K562 (cell line): ENCODE data around the gene MRRF. TPM values are rescaled to one million over a fixed set of nuclear protein-coding genes. Genes with fewer than 3 reads are reported as not detected.

Experiments
- ATAC-seq: fragments of 200-7000 bp; cut with Tn5 transposase; 3 replicates; pipeline ENCODE4 v1.9.1; 2020; ENCODE audit warnings: moderate library complexity
- BruUV-seq: library from RNA; stranded (reverse); fragments of 400-500 nt; replicated peaks from 2 replicates; lab custom pipeline; 2021; lab: Mats Ljungman, UMichigan
- CTCF ChIA-PET: fragments of 300-600 bp; formaldehyde crosslinking; extraction: SDS; loops from one replicate; lab custom pipeline; 2021; ENCODE audit warnings: low intra/inter-chr PET ratio; lab: Yijun Ruan, JAX
- POLR2A ChIA-PET: fragments of 300-600, 350-650 bp; sonication (Branson Sonifier 250); formaldehyde crosslinking; extraction: SDS; loops from one replicate; lab custom pipeline; 2021; ENCODE audit warnings: antibody characterized with exemption, inconsistent platforms; lab: Yijun Ruan, JAX
- DNase-seq, 4 experiments: peaks; one replicate each; pipeline versions ENCODE4 v3.0.0 to v3.0.0-alpha.2; 2011 to 2018; ENCODE audit warnings: low spot score in 3 of 4, mixed read lengths in 3 of 4; ENCODE audit errors: extremely low read depth in 1 of 4
- FAIRE-seq: peaks from 2 replicates; lab custom pipeline; 2011; peaks lifted over from hg19 to GRCh38; lab: Jason Lieb, UNC
- H2AFZ ChIP-seq: 2 replicates; pipeline ENCODE4 v1.6.0; 2011; ENCODE audit warnings: low read depth, low read length, control low read depth, inconsistent platforms
- H3K27ac ChIP-seq: fragments of 200-600 bp; 3 replicates; pipeline ENCODE4 v1.8.0; 2011; ENCODE audit warnings: low read depth, mild to moderate bottlenecking, control low read depth, inconsistent platforms, low read length, moderate library complexity, mixed read lengths; ENCODE audit errors: extremely low read depth
- H3K27me3 ChIP-seq, 2 experiments: fragments of 300-600 bp in 1 of 2; 2 replicates in 1 of 2; 3 replicates in 1 of 2; pipeline versions ENCODE4 v1.6.0 to v1.8.0; 2011; ENCODE audit warnings: inconsistent platforms in 2 of 2, low read length in 2 of 2, mild to moderate bottlenecking in 1 of 2, mixed read lengths in 1 of 2, moderate library complexity in 1 of 2; ENCODE audit not compliant: control insufficient read depth in 2 of 2, insufficient read depth in 2 of 2
- H3K36me3 ChIP-seq: fragments of 300-600 bp; 3 replicates; pipeline ENCODE4 v1.8.0; 2011; ENCODE audit warnings: mild to moderate bottlenecking, low read length, inconsistent platforms; ENCODE audit not compliant: control insufficient read depth, insufficient read depth
- H3K4me1 ChIP-seq, 2 experiments: fragments of 200-600 bp in 1 of 2; replicated peaks in 1 of 2; 2 replicates in 1 of 2; 3 replicates in 1 of 2; pipeline versions ENCODE4 v1.5.1 to v1.8.0; 2011; ENCODE audit warnings: inconsistent platforms in 2 of 2, low read length in 2 of 2, mild to moderate bottlenecking in 1 of 2, mixed read lengths in 1 of 2, moderate library complexity in 1 of 2; ENCODE audit not compliant: control insufficient read depth in 2 of 2, insufficient read depth in 2 of 2
- H3K4me2 ChIP-seq: 2 replicates; pipeline ENCODE4 v1.6.1; 2011; ENCODE audit warnings: low read length, control low read depth, inconsistent platforms, mixed read lengths; ENCODE audit not compliant: insufficient read depth
- H3K4me3 ChIP-seq: fragments of 200-600 bp; sonication (generic), shearing (Covaris generic); 2 replicates; pipeline ENCODE4 v1.5.1; 2016; ENCODE audit warnings: control low read depth, inconsistent platforms
- H3K79me2 ChIP-seq: fragments of 200-600 bp; 3 replicates; pipeline ENCODE4 v1.8.0; 2011; ENCODE audit warnings: low read length, inconsistent platforms; ENCODE audit not compliant: control insufficient read depth, insufficient read depth
- H3K9ac ChIP-seq, 2 experiments: 2 replicates each; pipeline versions ENCODE4 v1.6.0 to v1.6.1; 2011; ENCODE audit warnings: low read depth in 2 of 2, low read length in 2 of 2, control low read depth in 1 of 2, inconsistent platforms in 1 of 2, mild to moderate bottlenecking in 1 of 2, mixed read lengths in 1 of 2; ENCODE audit not compliant: insufficient read depth in 1 of 2
- H3K9me1 ChIP-seq: one replicate; pipeline ENCODE4 v1.6.0; 2011; ENCODE audit warnings: inconsistent platforms, mild to moderate bottlenecking, low read length, moderate library complexity; ENCODE audit not compliant: control insufficient read depth, insufficient read depth
- H3K9me3 ChIP-seq: replicated peaks from 2 replicates; pipeline ENCODE4 v1.5.1; 2011; ENCODE audit warnings: low read depth, low read length, inconsistent platforms; ENCODE audit not compliant: control insufficient read depth, insufficient read depth
- H4K20me1 ChIP-seq: replicated peaks from 2 replicates; pipeline ENCODE4 v1.6.1; 2011; ENCODE audit warnings: low read length, inconsistent platforms, mixed read lengths; ENCODE audit not compliant: control insufficient read depth, insufficient read depth
- ATF7 ChIP-seq: fragments of 450-650 bp; IDR thresholded peaks from 2 replicates; pipeline ENCODE4 v1.7.1; 2014; ENCODE audit warnings: mild to moderate bottlenecking, moderate library complexity
- CBX3 ChIP-seq, 2 experiments: IDR thresholded peaks; 1 replicate in 1 of 2; 2 replicates in 1 of 2; pipeline ENCODE4 v1.6.1; 2012; ENCODE audit warnings: inconsistent platforms in 2 of 2, low read length in 2 of 2, borderline replicate concordance in 1 of 2, control low read depth in 1 of 2
- FOXK2 ChIP-seq, 2 experiments: fragments of 450-650 bp; IDR thresholded peaks in 1 of 2; conservative IDR thresholded peaks in 1 of 2; 2 replicates each; pipeline ENCODE4 v1.6.1; 2016; ENCODE audit warnings: low read depth in 2 of 2, mild to moderate bottlenecking in 1 of 2
- HBP1 ChIP-seq: fragments of 450-650 bp; formaldehyde crosslinking; IDR thresholded peaks from 2 replicates; pipeline ENCODE4 v1.4.0; 2022; ENCODE audit warnings: missing genetic modification characterization
- HDGF ChIP-seq: fragments of 450-650 bp; IDR thresholded peaks from 2 replicates; pipeline ENCODE4 v1.6.1; 2016
- KDM4B ChIP-seq, 2 experiments: fragments of 450-650 bp in 1 of 2; sonication (generic) in 1 of 2; IDR thresholded peaks; 2 replicates each; pipeline ENCODE4 v1.6.1; 2016 to 2017; ENCODE audit warnings: borderline replicate concordance in 2 of 2, antibody characterized with exemption in 1 of 2, low read depth in 1 of 2, mild to moderate bottlenecking in 1 of 2
- NCOA1 ChIP-seq: fragments of 450-650 bp; IDR thresholded peaks from 2 replicates; pipeline ENCODE4 v1.6.1; 2016; ENCODE audit warnings: low read depth
- PHF8 ChIP-seq: fragments of 200-600 bp; sonication (generic); IDR thresholded peaks from 2 replicates; pipeline ENCODE4 v1.6.1; 2012; ENCODE audit warnings: mixed run types, mild to moderate bottlenecking, inconsistent platforms, low read length, moderate library complexity, borderline replicate concordance
- POLR2G ChIP-seq: fragments of 200-400 bp; formaldehyde crosslinking; IDR thresholded peaks from 2 replicates; pipeline ENCODE4 v1.6.1; 2017; ENCODE audit warnings: low read depth, mild to moderate bottlenecking, antibody characterized with exemption, low read length, moderate library complexity
- PREB ChIP-seq: sonication (generic); formaldehyde crosslinking; IDR thresholded peaks from 2 replicates; pipeline ENCODE4 v1.8.1; 2023; ENCODE audit warnings: mild to moderate bottlenecking, missing genetic modification reagents
- RBFOX2 ChIP-seq: fragments of 200-400 bp; formaldehyde crosslinking; IDR thresholded peaks from 2 replicates; pipeline ENCODE4 v1.6.1; 2017; ENCODE audit warnings: low read depth, mild to moderate bottlenecking, low read length, moderate library complexity
- SRF ChIP-seq, 2 experiments: fragments of 250-450, 450-650 bp in 1 of 2; sonication (Bioruptor Pico) in 1 of 2; sonication (generic) in 1 of 2; formaldehyde crosslinking; IDR thresholded peaks; 2 replicates each; pipeline versions ENCODE4 v1.5.0 to v1.5.1; 2020 to 2022; ENCODE audit warnings: mild to moderate bottlenecking in 1 of 2, missing genetic modification reagents in 1 of 2
- TEAD1 ChIP-seq, 2 experiments: fragments of 450-650 bp in 1 of 2; sonication (generic) in 1 of 2; formaldehyde crosslinking; IDR thresholded peaks; 2 replicates each; pipeline versions ENCODE4 v1.4.0 to v1.8.0; 2020 to 2022; ENCODE audit warnings: mild to moderate bottlenecking in 2 of 2, missing genetic modification reagents in 1 of 2
- WHSC1 ChIP-seq: IDR thresholded peaks from one replicate; pipeline ENCODE4 v1.6.1; 2012; ENCODE audit warnings: low read length, control low read depth, inconsistent platforms
- YBX1 ChIP-seq: fragments of 450-650 bp; IDR thresholded peaks from 2 replicates; pipeline ENCODE4 v1.7.1; 2016; ENCODE audit warnings: mild to moderate bottlenecking
- ZNF197 ChIP-seq: fragments of 200-800 bp; sonication (Bioruptor generic); IDR thresholded peaks from 2 replicates; pipeline ENCODE4 v1.6.1; 2016; ENCODE audit warnings: low read depth, missing genetic modification characterization, missing compliant biosample characterization
- ZNF445 ChIP-seq: fragments of 250-450 bp; sonication (Bioruptor Pico); IDR thresholded peaks from 2 replicates; pipeline ENCODE4 v1.4.0; 2020; ENCODE audit warnings: low read depth, mild to moderate bottlenecking, moderate library complexity
- ZNF766 ChIP-seq: fragments of 200-800 bp; sonication (Bioruptor generic); conservative IDR thresholded peaks from 2 replicates; pipeline ENCODE4 v1.6.1; 2016; ENCODE audit warnings: missing genetic modification characterization, missing compliant biosample characterization
- ZZZ3 ChIP-seq: fragments of 450-650 bp; IDR thresholded peaks from 2 replicates; pipeline ENCODE4 v1.6.1; 2016; ENCODE audit warnings: antibody characterized with exemption, mild to moderate bottlenecking, moderate library complexity
- WGBS: fragments of 100-300 bp; shearing (Covaris generic); methylation state at CpG from one replicate; pipeline ENCODE4 v1.1.6; 2016; ENCODE audit warnings: low coverage, mixed read lengths; ENCODE audit not compliant: insufficient coverage; ENCODE audit errors: missing lambda C conversion rate; 5-methylcytosine and 5-hydroxymethylcytosine counted together
- in situ Hi-C: fragments of 300-500 bp; cut with MboI; formaldehyde crosslinking; loops from 4 replicates; pipeline ENCODE4 v1.15.0; 2018; ENCODE audit warnings: inconsistent platforms, mixed read lengths
- intact Hi-C: fragments of 100-400 bp; cut with micrococcal nuclease; formaldehyde crosslinking; loops from 2 replicates; pipeline ENCODE4 v1.14.2; 2022
- polyA plus RNA-seq, 8 experiments: library from polyadenylated mRNA; depleted of rRNA in 4 of 8; stranded (reverse) in 5 of 8; unstranded in 3 of 8; fragments of >200 nt; fragmentation: Nextera tagmentation in 2 of 8; fragmentation: Illumina TruSeq in 1 of 8; extraction: Ambion mirVana in 2 of 8; extraction: Trizol in 1 of 8; gene quantifications; 2 replicates each; pipeline versions ENCODE4 v1.2.1 to v1.2.3, GENCODE V29; 2011 to 2014; ENCODE audit warnings: inconsistent platforms in 1 of 8, missing spikeins in 1 of 8
- total RNA-seq, 7 experiments: library from RNA; depleted of rRNA in 6 of 7; stranded (reverse); fragments of >200 nt in 6 of 7; fragmentation: Illumina TruSeq in 2 of 7; extraction: Trizol in 2 of 7; gene quantifications; 2 replicates each; pipeline versions ENCODE4 v1.2.1 to v1.2.3, GENCODE V29; 2011 to 2021; ENCODE audit warnings: low replicate concordance in 1 of 7

Gene MRRF
- total and polyA plus RNA-seq, 9 of the 15 experiments (the other 6 are each of a cell fraction or from before 2014, with no cell fraction given) = 55.0 to 105 (median 81.2) TPM

GRCh38 chr9:122374885-122375420 lies 110.3 kb downstream of the MRRF start:
- intact Hi-C loops = no loop called here
- no peaks in the 10 kb centered on the region for H3K27me3 ChIP-seq
- DNase-seq = peak; percentile 78 to 87 (median 84)
- no peak; a peak in 1 of 4 replicates for TF ChIP-seq FOXK2 (conservative IDR thresholded peaks at IDR 0.05 in 1 of 2, IDR thresholded peaks at IDR 0.05 in 1 of 2; ENCODE audit: low read depth in 2 of 2)
- TF ChIP-seq PHF8 = peak; percentile 29; the same call in 1 of the 2 replicates
- TF ChIP-seq HBP1 (CRISPR knock-in tag) = no peak
- no peak for TF ChIP-seq ZNF445
- TF ChIP-seq CBX3 (IDR thresholded peaks at IDR 0.05; ENCODE audit: borderline replicate concordance in 1 of 2, low read length in 2 of 2) = 0 out of 3 replicates have a peak, but pooled peaks of 1 of the 2 experiments have one; percentile 30
- peak; percentile 56 for TF ChIP-seq POLR2G
- 0 out of 4 replicates have a peak, but pooled peaks of 1 of the 2 experiments have one; percentile 13 for TF ChIP-seq TEAD1 (CRISPR knock-in tag; IDR thresholded peaks at IDR 0.05)
- 0 out of 2 replicates have a peak, but pooled peaks have one; percentile 15 for TF ChIP-seq ATF7
- peak in 1 of 2 experiments; percentile 40; a peak in 1 of 4 replicates for TF ChIP-seq SRF (CRISPR knock-in tag; IDR thresholded peaks at IDR 0.05)
- TF ChIP-seq ZNF766 (CRISPR knock-in tag) = 0 out of 2 replicates have a peak, but pooled peaks have one; percentile 40
- 0 out of 2 replicates have a peak, but pooled peaks have one; percentile 23 for TF ChIP-seq RBFOX2
- TF ChIP-seq WHSC1 = no peak
- TF ChIP-seq YBX1 = no peak
- TF ChIP-seq PREB (CRISPR knock-in tag) = no peak
- TF ChIP-seq KDM4B (IDR thresholded peaks at IDR 0.05; ENCODE audit: borderline replicate concordance in 2 of 2, low read depth in 1 of 2) = no peak
- no peak for TF ChIP-seq HDGF
- no peak for TF ChIP-seq NCOA1
- no peak for TF ChIP-seq ZNF197 (CRISPR knock-in tag)
- TF ChIP-seq ZZZ3 = no peak

More at GRCh38 chr9:122374885-122375420, 110.3 kb downstream of the MRRF start:
- no peaks in the 10 kb centered on the region; the same call in 2 of the 3 replicates for H3K36me3 ChIP-seq
- peaks cover 14% of the 10 kb centered on the region for H3K9me3 ChIP-seq
- BruUV-seq = no TSS peak
- peak overlapping the region; percentile 74 for H3K4me2 ChIP-seq
- H3K79me2 ChIP-seq = no peaks in the 10 kb centered on the region; the same call in 2 of the 3 replicates
- in situ Hi-C loops = loop anchor here (10.0 kb wide), 1 partner anchor 70 kb away; no protein-coding TSS in a partner anchor
- H4K20me1 ChIP-seq = no peaks in the 10 kb centered on the region
- peak overlapping the region; percentile 10; the same call in 1 of the 2 replicates for H3K4me3 ChIP-seq
- ChIA-PET POLR2A (interaction anchor here (0.6 to 1.4 kb wide), 3 partner anchors 12 to 888 kb away, joined by 3 to 5 read pairs (median 3); partner anchors contain the start of genes MRRF and RBM18), CTCF (no interaction called here)
- peaks cover 60 to 67% of the 10 kb centered on the region in 2 experiments for H3K4me1 ChIP-seq
- 17% methylated on average over 9 of the region's 14 CpGs for WGBS
- ATAC-seq (peak; percentile 66), FAIRE-seq (peak; percentile 86)
- peak overlapping the region; percentile 76 for H3K27ac ChIP-seq
- H3K9me1 ChIP-seq = peaks cover 10% of the 10 kb centered on the region
- H3K9ac ChIP-seq = peak overlapping the region; percentile 59 to 89
- H2AFZ ChIP-seq = peak overlapping the region; percentile 94
